ENCODE data around the gene FAM151A. TPM values are rescaled to one million over a fixed set of nuclear protein-coding genes. Genes with fewer than 3 reads are reported as not detected.

The FAM151A gene
- total RNA-seq, 2 donors from 2014 or later = 0.63 TPM; not detected in 1

DNA sequence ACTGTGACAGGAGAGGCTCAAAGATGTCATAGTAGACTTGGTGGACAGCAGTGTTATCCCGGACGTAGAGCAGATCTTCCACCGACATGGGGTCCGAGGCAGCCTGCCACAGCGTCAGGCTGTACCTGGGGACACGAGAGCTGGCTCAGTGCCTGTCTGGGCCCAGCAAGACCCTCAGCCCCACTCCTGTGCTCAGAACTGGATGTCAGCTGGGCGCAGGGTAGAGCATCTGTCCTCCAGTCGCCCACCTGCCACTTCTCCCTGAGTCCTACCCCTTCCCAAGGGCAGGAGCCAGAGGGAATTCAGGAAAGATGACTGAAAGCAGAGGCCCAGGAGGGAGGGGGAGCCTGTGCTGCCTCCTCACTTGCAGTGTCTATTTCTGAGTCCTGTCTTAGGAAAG lies 11.7 kb downstream of the FAM151A start:
- no peak for DNase-seq (ENCODE audit: low spot score)
- Histone ChIP-seq H3K9me3 (no peaks in the 10 kb centered on the region), H3K36me3 (peaks cover 5% of the 10 kb centered on the region), H3K4me3 (no peak overlapping the region), H3K4me1 (no peaks in the 10 kb centered on the region), H3K27me3 (no peaks in the 10 kb centered on the region), H3K27ac (no peak overlapping the region)
- TF ChIP-seq, protein P1, sequence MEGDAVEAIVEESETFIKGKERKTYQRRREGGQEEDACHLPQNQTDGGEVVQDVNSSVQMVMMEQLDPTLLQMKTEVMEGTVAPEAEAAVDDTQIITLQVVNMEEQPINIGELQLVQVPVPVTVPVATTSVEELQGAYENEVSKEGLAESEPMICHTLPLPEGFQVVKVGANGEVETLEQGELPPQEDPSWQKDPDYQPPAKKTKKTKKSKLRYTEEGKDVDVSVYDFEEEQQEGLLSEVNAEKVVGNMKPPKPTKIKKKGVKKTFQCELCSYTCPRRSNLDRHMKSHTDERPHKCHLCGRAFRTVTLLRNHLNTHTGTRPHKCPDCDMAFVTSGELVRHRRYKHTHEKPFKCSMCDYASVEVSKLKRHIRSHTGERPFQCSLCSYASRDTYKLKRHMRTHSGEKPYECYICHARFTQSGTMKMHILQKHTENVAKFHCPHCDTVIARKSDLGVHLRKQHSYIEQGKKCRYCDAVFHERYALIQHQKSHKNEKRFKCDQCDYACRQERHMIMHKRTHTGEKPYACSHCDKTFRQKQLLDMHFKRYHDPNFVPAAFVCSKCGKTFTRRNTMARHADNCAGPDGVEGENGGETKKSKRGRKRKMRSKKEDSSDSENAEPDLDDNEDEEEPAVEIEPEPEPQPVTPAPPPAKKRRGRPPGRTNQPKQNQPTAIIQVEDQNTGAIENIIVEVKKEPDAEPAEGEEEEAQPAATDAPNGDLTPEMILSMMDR (IDR thresholded peaks at IDR 0.05) = no peak

DNA sequence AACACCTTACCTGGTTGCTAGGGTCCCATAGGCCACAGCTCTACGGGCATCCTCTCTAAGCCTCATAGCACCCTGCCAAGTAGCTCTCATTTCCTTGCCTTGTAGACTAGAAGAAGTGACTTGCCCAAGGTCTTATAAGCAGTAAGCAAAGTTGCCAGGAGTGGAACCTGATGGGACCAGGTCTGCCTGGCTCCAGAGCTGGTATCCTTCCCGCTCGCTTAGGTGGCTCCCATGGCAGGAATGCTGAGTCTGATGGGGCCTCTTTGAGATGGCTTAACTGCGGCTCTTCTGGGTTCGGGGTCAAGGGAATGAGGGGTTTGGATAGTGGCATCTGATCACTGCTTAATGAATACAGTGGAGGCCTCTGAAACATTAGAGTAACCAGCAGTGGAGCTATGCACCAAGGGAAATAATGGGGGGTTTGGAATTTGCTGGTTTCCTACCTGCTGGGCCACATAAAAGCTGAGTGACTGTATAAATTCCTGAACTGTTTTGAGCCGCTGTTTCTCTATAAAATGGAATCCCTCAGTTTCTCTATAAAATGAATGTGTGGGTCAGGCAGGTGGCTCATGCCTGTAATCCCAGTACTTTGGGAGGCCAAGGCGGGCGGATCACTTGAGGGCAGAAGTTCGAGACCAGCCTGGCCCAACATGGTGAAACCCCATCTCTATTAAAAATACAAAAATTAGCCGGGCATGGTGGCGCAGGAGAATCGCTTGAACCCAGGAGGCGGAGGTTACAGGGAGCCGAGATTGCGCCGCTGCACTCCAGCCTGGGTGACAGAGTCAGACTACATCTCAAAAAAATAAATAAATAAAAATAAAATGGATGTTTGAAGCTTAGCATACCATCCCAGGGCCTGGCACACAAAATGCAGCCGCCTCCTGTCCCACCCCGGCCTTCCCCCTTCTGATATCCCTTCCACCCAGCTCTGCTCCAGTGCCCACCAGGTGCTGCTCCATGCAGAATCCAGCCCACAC lies 12.4 kb downstream of the FAM151A start:
- Histone ChIP-seq H3K36me3 (peaks cover 5% of the 10 kb centered on the region), H3K4me1 (no peaks in the 10 kb centered on the region), H3K4me3 (no peak overlapping the region), H3K27ac (no peak overlapping the region), H3K27me3 (no peaks in the 10 kb centered on the region), H3K9me3 (no peaks in the 10 kb centered on the region)
- TF ChIP-seq, protein P1 (IDR thresholded peaks at IDR 0.05) = no peak
- DNase-seq (ENCODE audit: low spot score) = no peak

GRCh38 chr1:54610048-54610447 lies 13.3 kb downstream of the FAM151A start:
- H3K4me3 ChIP-seq = no peak overlapping the region
- no peak for DNase-seq (ENCODE audit: low spot score)
- no peaks in the 10 kb centered on the region for H3K27me3 ChIP-seq
- no peaks in the 10 kb centered on the region for H3K4me1 ChIP-seq
- H3K36me3 ChIP-seq = peaks cover 6% of the 10 kb centered on the region
- TF ChIP-seq, protein P1 (IDR thresholded peaks at IDR 0.05) = no peak
- no peak overlapping the region for H3K27ac ChIP-seq
- no peaks in the 10 kb centered on the region for H3K9me3 ChIP-seq

- no peak overlapping the region for H3K27ac ChIP-seq
Measured at GRCh38 chr1:54609301-54609921, 13.9 kb downstream of the FAM151A start.

GRCh38 chr1:54608566-54609230 lies 14.6 kb downstream of the FAM151A start:
- TF ChIP-seq, protein P1 (IDR thresholded peaks at IDR 0.05) = no peak
- no peaks in the 10 kb centered on the region for H3K9me3 ChIP-seq
- H3K4me1 ChIP-seq = no peaks in the 10 kb centered on the region
- H3K27ac ChIP-seq = no peak overlapping the region
- no peaks in the 10 kb centered on the region for H3K27me3 ChIP-seq
- peaks cover 18% of the 10 kb centered on the region for H3K36me3 ChIP-seq
- no peak for DNase-seq (ENCODE audit: low spot score)
- H3K4me3 ChIP-seq = no peak overlapping the region

More at GRCh38 chr1:54609301-54609921, 13.9 kb downstream of the FAM151A start:
- H3K27me3 ChIP-seq = no peaks in the 10 kb centered on the region
- H3K36me3 ChIP-seq = peaks cover 12% of the 10 kb centered on the region
- TF ChIP-seq, protein P1 (IDR thresholded peaks at IDR 0.05) = no peak
- no peaks in the 10 kb centered on the region for H3K4me1 ChIP-seq
- no peaks in the 10 kb centered on the region for H3K9me3 ChIP-seq
- no peak overlapping the region for H3K4me3 ChIP-seq
- DNase-seq (ENCODE audit: low spot score) = no peak

All from right atrium auricular region (tissue), 2 donors.